SK-N-SH (cell line): Measurements from ENCODE around the gene CBLIF. TPM values are rescaled to one million over a fixed set of nuclear protein-coding genes. Genes with fewer than 3 reads are reported as not detected.

Experiments used
- CTCF ChIA-PET: fragments of 300-600, 350-600 bp; formaldehyde crosslinking; extraction: SDS; loops from one replicate; lab custom pipeline; 2021; lab: Yijun Ruan, JAX
- POLR2A ChIA-PET: fragments of 350-600 bp; sonication (Branson Sonifier 250); formaldehyde crosslinking; extraction: SDS; loops from one replicate; lab custom pipeline; 2020; ENCODE audit warnings: antibody characterized with exemption, inconsistent platforms; lab: Yijun Ruan, JAX
- DNase-seq: peaks from one replicate; pipeline ENCODE4 v3.0.0; 2012
- H2AFZ ChIP-seq: fragments of 200-600 bp; sonication (generic); 2 replicates; pipeline ENCODE4 v1.8.1; 2016; ENCODE audit warnings: antibody characterized with exemption, mild to moderate bottlenecking, low read depth
- H3F3A ChIP-seq: fragments of 200-600 bp; sonication (generic); replicated peaks from 2 replicates; pipeline ENCODE3; 2016; ENCODE audit warnings: antibody characterized with exemption, mild to moderate bottlenecking; ENCODE audit not compliant: insufficient read depth
- H3K27ac ChIP-seq, 2 experiments: fragments of 200-500 bp in 1 of 2; fragments of 200-600 bp in 1 of 2; sonication (Bioruptor generic) in 1 of 2; sonication (generic), shearing (Covaris generic) in 1 of 2; 2 replicates each; pipeline versions ENCODE4 v1.5.1 to v1.6.1; 2014 to 2016; ENCODE audit warnings: low read depth in 2 of 2, inconsistent platforms in 1 of 2, low read length in 1 of 2, mild to moderate bottlenecking in 1 of 2, mixed read lengths in 1 of 2
- H3K27me3 ChIP-seq: fragments of 200-600 bp; sonication (generic), shearing (Covaris generic); 2 replicates; pipeline ENCODE4 v1.6.1; 2016; ENCODE audit warnings: mixed run types; ENCODE audit not compliant: insufficient read depth
- H3K36me3 ChIP-seq, 2 experiments: fragments of 200-500 bp in 1 of 2; fragments of 200-600 bp in 1 of 2; sonication (Bioruptor generic) in 1 of 2; sonication (generic) in 1 of 2; replicated peaks in 1 of 2; 2 replicates each; pipeline versions ENCODE3 to v1.5.1; 2014 to 2016; ENCODE audit warnings: low read length in 1 of 2, mild to moderate bottlenecking in 1 of 2; ENCODE audit not compliant: insufficient read depth in 2 of 2, control insufficient read depth in 1 of 2
- H3K4me1 ChIP-seq, 2 experiments: fragments of 200-500 bp in 1 of 2; fragments of 200-600 bp in 1 of 2; sonication (Bioruptor generic) in 1 of 2; sonication (generic), shearing (Covaris generic) in 1 of 2; 2 replicates each; pipeline versions ENCODE4 v1.5.1 to v1.6.1; 2014 to 2016; ENCODE audit warnings: low read depth in 1 of 2, low read length in 1 of 2, mixed run types in 1 of 2; ENCODE audit not compliant: insufficient read depth in 2 of 2, control insufficient read depth in 1 of 2
- H3K4me2 ChIP-seq: fragments of 200-600 bp; sonication (generic), shearing (Covaris generic); 2 replicates; pipeline ENCODE4 v1.6.1; 2017; ENCODE audit warnings: mixed run types
- H3K4me3 ChIP-seq, 2 experiments: fragments of 200-500 bp in 1 of 2; fragments of 200-600 bp in 1 of 2; sonication (Bioruptor generic) in 1 of 2; sonication (generic), shearing (Covaris generic) in 1 of 2; 2 replicates each; pipeline versions ENCODE4 v1.5.1 to v1.8.1; 2014 to 2016; ENCODE audit warnings: low read depth in 2 of 2, inconsistent platforms in 1 of 2, low read length in 1 of 2, mild to moderate bottlenecking in 1 of 2, mixed read lengths in 1 of 2, moderate library complexity in 1 of 2
- H3K79me2 ChIP-seq: fragments of 200-600 bp; sonication (generic); 2 replicates; pipeline ENCODE4 v1.8.1; 2017; ENCODE audit warnings: mild to moderate bottlenecking; ENCODE audit not compliant: insufficient read depth
- H3K9ac ChIP-seq: fragments of 200-600 bp; sonication (generic); 2 replicates; pipeline ENCODE4 v1.6.1; 2017; ENCODE audit warnings: mixed run types
- H3K9me2 ChIP-seq: fragments of 200-600 bp; sonication (generic); 2 replicates; pipeline ENCODE4 v1.6.1; 2017; ENCODE audit warnings: mixed run types
- H3K9me3 ChIP-seq: fragments of 200-600 bp; sonication (generic); 2 replicates; pipeline ENCODE4 v1.6.1; 2017; ENCODE audit warnings: mixed run types, mild to moderate bottlenecking, moderate library complexity
- H4K20me1 ChIP-seq: fragments of 200-600 bp; sonication (generic); 2 replicates; pipeline ENCODE4 v1.6.1; 2017; ENCODE audit warnings: mild to moderate bottlenecking, mixed run types; ENCODE audit not compliant: insufficient read depth
- ELF1 ChIP-seq: IDR thresholded peaks from 2 replicates; pipeline ENCODE4 v1.4.0; 2012
- EP300 ChIP-seq, 2 experiments: IDR thresholded peaks; 2 replicates each; pipeline versions ENCODE4 v1.4.0 to v1.6.1; 2012; ENCODE audit warnings: borderline replicate concordance in 1 of 2, low read depth in 1 of 2, low read length in 1 of 2
- FOSL2 ChIP-seq: IDR thresholded peaks from 2 replicates; pipeline ENCODE4 v1.4.0; 2012; ENCODE audit warnings: low read depth, mild to moderate bottlenecking, moderate library complexity, borderline replicate concordance
- FOXJ3 ChIP-seq: sonication (generic); formaldehyde crosslinking; IDR thresholded peaks from 2 replicates; pipeline ENCODE4 v1.5.1; 2020; ENCODE audit warnings: mild to moderate bottlenecking, missing genetic modification reagents
- GABPA ChIP-seq: IDR thresholded peaks from 2 replicates; pipeline ENCODE4 v1.4.0; 2012; ENCODE audit warnings: low read depth, mild to moderate bottlenecking
- IRF3 ChIP-seq: fragments of 150-350 bp; IDR thresholded peaks from 2 replicates; pipeline ENCODE4 v1.6.1; 2016; ENCODE audit warnings: mild to moderate bottlenecking, low read depth, low read length
- MXI1 ChIP-seq: IDR thresholded peaks from 2 replicates; pipeline ENCODE4 v1.6.1; 2012; ENCODE audit warnings: mild to moderate bottlenecking, low read depth, low read length, improper control_type of control experiment
- RAD21 ChIP-seq: IDR thresholded peaks from 2 replicates; pipeline ENCODE4 v1.6.1; 2012; ENCODE audit warnings: mild to moderate bottlenecking, low read length
- RFX5 ChIP-seq: IDR thresholded peaks from 2 replicates; pipeline ENCODE4 v1.6.1; 2012; ENCODE audit warnings: mild to moderate bottlenecking, improper control_type of control experiment, low read length
- SIN3A ChIP-seq: IDR thresholded peaks from 2 replicates; pipeline ENCODE4 v1.6.1; 2012; ENCODE audit warnings: low read depth, mild to moderate bottlenecking, low read length, moderate library complexity, borderline replicate concordance
- SMC3 ChIP-seq: IDR thresholded peaks from 2 replicates; pipeline ENCODE4 v1.6.1; 2012; ENCODE audit warnings: low read depth, low read length, improper control_type of control experiment
- TEAD4 ChIP-seq: IDR thresholded peaks from 2 replicates; pipeline ENCODE4 v1.4.0; 2012; ENCODE audit warnings: mild to moderate bottlenecking, borderline replicate concordance; ENCODE audit not compliant: insufficient read depth
- USF2 ChIP-seq: fragments of 150-350 bp; IDR thresholded peaks from 2 replicates; pipeline ENCODE4 v1.6.1; 2017; ENCODE audit warnings: antibody characterized with exemption, low read length, low read depth, borderline replicate concordance
- WGBS: methylation state at CpG from one replicate; pipeline ENCODE4 v1.1.6; 2017; ENCODE audit warnings: low lambda C conversion rate; 5-methylcytosine and 5-hydroxymethylcytosine counted together
- polyA plus RNA-seq, 3 experiments: library from polyadenylated mRNA; depleted of rRNA; stranded (reverse); fragments of >200 nt; gene quantifications; 2 replicates each; pipeline ENCODE4 v1.2.3, GENCODE V29; 2012

The CBLIF gene
- polyA plus RNA-seq, 1 of the 3 experiments (the other 2 are of a cell fraction), result not detected

- no peak overlapping the region for H2AFZ ChIP-seq
- no peaks in the 10 kb centered on the region for H3K9me2 ChIP-seq
- no peaks in the 10 kb centered on the region for H4K20me1 ChIP-seq
- ChIA-PET POLR2A (no interaction called here), CTCF (no interaction called here)
- H3K4me3 ChIP-seq, result 0 out of 4 replicates have a peak overlapping the region, but pooled peaks of 1 of the 2 experiments have one; percentile 10
- no peaks in the 10 kb centered on the region for H3K9me3 ChIP-seq
- no peak overlapping the region for H3K9ac ChIP-seq
- no peak overlapping the region for H3K27ac ChIP-seq
- no peak overlapping the region for H3K4me2 ChIP-seq
- H3K27me3 ChIP-seq, result no peaks in the 10 kb centered on the region
- TF ChIP-seq SIN3A (no peak), FOXJ3 (CRISPR knock-in tag) (no peak), EP300 (IDR thresholded peaks at IDR 0.05; ENCODE audit: borderline replicate concordance in 1 of 2, low read depth in 1 of 2, low read length in 1 of 2) (no peak), USF2 (no peak), IRF3 (no peak), MXI1 (no peak)
- no peak for DNase-seq
- WGBS, result 36% methylated on average over 1 of the region's 1 CpG
- peaks cover 12% of the 10 kb centered on the region for H3K79me2 ChIP-seq
- H3K36me3 ChIP-seq, result peaks cover 0 to 3% of the 10 kb centered on the region in 2 experiments
- H3K4me1 ChIP-seq, result peaks cover 0 to 5% of the 10 kb centered on the region in 2 experiments; a peak in 2 of 4 replicates
- H3F3A ChIP-seq, result peaks cover 1% of the 10 kb centered on the region
Observed at GRCh38 chr11:59814021-59814420, 31.3 kb downstream of the CBLIF start.

GRCh38 chr11:59813364-59813763 lies 31.9 kb downstream of the CBLIF start:
- WGBS, result 40% methylated on average over 1 of the region's 1 CpG
- ChIA-PET POLR2A (no interaction called here), CTCF (no interaction called here)
- no peak overlapping the region for H3K4me2 ChIP-seq
- TF ChIP-seq RFX5 (no peak), TEAD4 (no peak), FOSL2 (no peak), RAD21 (no peak), SMC3 (no peak), ELF1 (no peak), GABPA (no peak)
- H4K20me1 ChIP-seq, result no peaks in the 10 kb centered on the region
- H3K9me2 ChIP-seq, result no peaks in the 10 kb centered on the region
- peaks cover 4 to 8% of the 10 kb centered on the region in 2 experiments for H3K36me3 ChIP-seq
- H3K27ac ChIP-seq, result no peak overlapping the region
- no peak overlapping the region for H3K9ac ChIP-seq
- H3F3A ChIP-seq, result peaks cover 8% of the 10 kb centered on the region
- DNase-seq, result no peak
- peaks cover 0 to 5% of the 10 kb centered on the region in 2 experiments; a peak in 2 of 4 replicates for H3K4me1 ChIP-seq
- H2AFZ ChIP-seq, result no peak overlapping the region
- H3K79me2 ChIP-seq, result peaks cover 18% of the 10 kb centered on the region
- H3K9me3 ChIP-seq, result no peaks in the 10 kb centered on the region
- no peak overlapping the region for H3K4me3 ChIP-seq
- H3K27me3 ChIP-seq, result no peaks in the 10 kb centered on the region
